AG04450 (cell line): Measurements from ENCODE around the gene MEX3D. TPM values are rescaled to one million over a fixed set of nuclear protein-coding genes. Genes with fewer than 3 reads are reported as not detected.

Experiments
- CTCF ChIA-PET: fragments of 300-600, 350-600 bp; formaldehyde crosslinking; extraction: SDS; loops from one replicate; lab custom pipeline; 2022; ENCODE audit warnings: antibody characterized with exemption, inconsistent platforms; lab: Charles Lee
- POLR2A ChIA-PET: fragments of 350-600 bp; formaldehyde crosslinking; extraction: SDS; loops from one replicate; lab custom pipeline; 2021; ENCODE audit warnings: antibody characterized with exemption, inconsistent platforms; lab: Yijun Ruan, JAX
- DNase-seq: peaks from one replicate; pipeline ENCODE4 v3.0.0-alpha.2; 2011; ENCODE audit warnings: low read depth, low spot score
- H3K27ac ChIP-seq: one replicate; pipeline ENCODE4 v1.5.1; 2012; ENCODE audit warnings: low read depth, low read length, control low read depth
- H3K27me3 ChIP-seq: one replicate; pipeline ENCODE4 v1.6.0; 2012; ENCODE audit warnings: low read length; ENCODE audit not compliant: control insufficient read depth, insufficient read depth
- H3K4me3 ChIP-seq: 2 replicates; pipeline ENCODE4 v1.5.1; 2011; ENCODE audit warnings: mild to moderate bottlenecking, low read depth, low read length, control low read depth
- H3K9me3 ChIP-seq: 2 replicates; pipeline ENCODE4 v1.5.1; 2012; ENCODE audit warnings: low read length; ENCODE audit not compliant: control insufficient read depth, insufficient read depth
- polyA plus RNA-seq: library from polyadenylated mRNA; depleted of rRNA; stranded (reverse); fragments of >200 nt; gene quantifications from 2 replicates; pipeline ENCODE4 v1.2.3, GENCODE V29; 2011
- TF ChIP-seq, protein P1 (sequence below): IDR thresholded peaks from 2 replicates; pipeline ENCODE4 v1.5.1; 2011; ENCODE audit warnings: low read depth, low read length, control low read depth, inconsistent platforms

The MEX3D gene
- polyA plus RNA-seq, 1 experiment: 5.4 TPM

DNA sequence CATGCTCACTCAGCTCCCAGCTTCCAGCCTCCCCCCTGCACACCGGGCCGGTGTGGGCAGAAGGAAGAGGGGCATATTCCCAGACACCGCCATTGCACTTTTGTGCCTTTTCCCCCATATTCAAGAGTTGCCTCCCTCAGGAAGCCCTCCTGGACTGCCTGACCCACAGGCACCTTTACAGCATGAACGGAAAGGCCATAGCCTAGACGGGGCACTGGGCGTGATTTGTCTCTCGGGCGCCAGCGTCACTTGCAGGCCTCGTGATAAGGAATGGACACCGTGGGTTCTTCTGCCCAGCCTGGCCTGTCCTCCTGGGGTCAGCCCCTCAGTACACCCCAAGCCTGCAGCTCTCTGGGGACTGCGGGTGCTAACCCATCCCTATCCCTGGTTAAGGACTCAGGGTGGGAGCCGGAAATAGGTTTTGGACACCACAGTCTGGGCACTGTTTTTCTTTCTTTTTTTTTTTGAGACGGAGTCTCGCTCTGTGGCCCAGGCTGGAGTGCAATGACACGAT is 38.1 kb upstream of the MEX3D start:
- TF ChIP-seq, protein P1, sequence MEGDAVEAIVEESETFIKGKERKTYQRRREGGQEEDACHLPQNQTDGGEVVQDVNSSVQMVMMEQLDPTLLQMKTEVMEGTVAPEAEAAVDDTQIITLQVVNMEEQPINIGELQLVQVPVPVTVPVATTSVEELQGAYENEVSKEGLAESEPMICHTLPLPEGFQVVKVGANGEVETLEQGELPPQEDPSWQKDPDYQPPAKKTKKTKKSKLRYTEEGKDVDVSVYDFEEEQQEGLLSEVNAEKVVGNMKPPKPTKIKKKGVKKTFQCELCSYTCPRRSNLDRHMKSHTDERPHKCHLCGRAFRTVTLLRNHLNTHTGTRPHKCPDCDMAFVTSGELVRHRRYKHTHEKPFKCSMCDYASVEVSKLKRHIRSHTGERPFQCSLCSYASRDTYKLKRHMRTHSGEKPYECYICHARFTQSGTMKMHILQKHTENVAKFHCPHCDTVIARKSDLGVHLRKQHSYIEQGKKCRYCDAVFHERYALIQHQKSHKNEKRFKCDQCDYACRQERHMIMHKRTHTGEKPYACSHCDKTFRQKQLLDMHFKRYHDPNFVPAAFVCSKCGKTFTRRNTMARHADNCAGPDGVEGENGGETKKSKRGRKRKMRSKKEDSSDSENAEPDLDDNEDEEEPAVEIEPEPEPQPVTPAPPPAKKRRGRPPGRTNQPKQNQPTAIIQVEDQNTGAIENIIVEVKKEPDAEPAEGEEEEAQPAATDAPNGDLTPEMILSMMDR: no peak
- peaks cover 4% of the 10 kb centered on the region; the same call in 1 of the 2 replicates for H3K9me3 ChIP-seq
- no peak for DNase-seq
- H3K4me3 ChIP-seq: peak overlapping the region; percentile 75
- no peaks in the 10 kb centered on the region for H3K27me3 ChIP-seq
- peak overlapping the region; percentile 92 for H3K27ac ChIP-seq
- POLR2A ChIA-PET: interaction anchor here (0.5 to 1.3 kb wide), 4 partner anchors 15 to 617 kb away, joined by 3 to 7 read pairs (median 5); partner anchors contain the start of gene TCF3
- CTCF ChIA-PET: interaction anchor here (0.6 to 2.0 kb wide), 7 partner anchors 11 to 221 kb away, joined by 3 to 8 read pairs (median 3); no protein-coding TSS in a partner anchor

DNA sequence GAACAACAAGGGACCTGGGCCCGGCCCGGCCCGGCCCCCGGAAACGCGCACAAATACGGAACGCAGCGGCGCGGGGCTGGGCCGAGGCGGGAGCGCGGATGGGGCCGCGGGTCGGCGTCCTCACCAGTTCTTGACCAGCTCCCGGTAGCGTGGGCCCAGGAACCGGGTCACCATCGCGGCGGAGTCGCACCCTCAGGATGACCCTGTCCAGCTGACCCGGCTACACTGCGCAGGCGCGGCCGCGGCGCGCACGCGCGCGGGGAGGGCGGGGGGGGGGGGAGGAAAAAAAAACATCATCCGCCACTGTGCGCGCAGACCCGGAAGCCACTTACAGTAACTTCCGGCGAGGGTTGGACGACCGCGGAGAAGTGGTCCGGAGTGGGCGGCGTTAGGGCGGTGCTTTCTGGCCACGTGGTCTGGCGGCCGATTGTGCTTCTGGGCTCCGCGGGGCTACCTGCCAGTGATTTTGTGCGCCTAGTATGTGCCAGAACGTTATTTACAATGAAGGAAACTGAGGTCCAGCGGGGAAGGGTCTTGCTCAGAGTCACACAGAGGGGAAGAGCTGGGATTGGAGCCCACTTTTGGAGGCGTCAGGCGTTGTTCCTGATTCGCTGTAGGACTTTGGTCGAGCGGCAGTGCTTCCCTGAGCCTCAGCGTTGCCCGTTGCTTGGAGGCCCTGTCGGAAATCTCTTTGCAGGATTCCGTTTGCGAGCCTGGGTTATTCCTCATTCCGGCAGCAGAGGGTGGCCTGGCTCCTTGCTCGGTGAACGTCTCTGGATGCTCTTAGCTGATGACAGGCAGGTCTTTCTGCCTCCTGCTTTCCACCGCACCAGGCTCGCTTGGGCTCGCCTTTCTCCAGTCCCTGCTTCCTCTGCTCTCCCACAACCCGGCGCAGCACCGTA is 37.4 kb upstream of the MEX3D start, which contains the start of gene UQCR11:
TSS of gene UQCR11 (minus strand) at position 227 of the 902 bp plus-strand sequence. CDS start at position 174, 53 bp downstream.
- Histone ChIP-seq H3K27ac (peak within 1 kb of the TSS; percentile 92), H3K27me3 (no peaks in the 10 kb centered on the region), H3K4me3 (peak within 1 kb of the TSS; percentile 97), H3K9me3 (peaks cover 4% of the 10 kb centered on the region; the same call in 1 of the 2 replicates)
- ChIA-PET CTCF (interaction anchor here (0.6 to 2.0 kb wide), 7 partner anchors 11 to 222 kb away, joined by 3 to 8 read pairs (median 3); no protein-coding TSS in a partner anchor), POLR2A (interaction anchor here (0.5 to 1.3 kb wide), 7 partner anchors 14 to 851 kb away, joined by 3 to 7 read pairs (median 4); partner anchors contain the start of genes LMNB2 and TCF3)
- DNase-seq: peak; percentile 92
- TF ChIP-seq, protein P1: peak; percentile 63

DNA sequence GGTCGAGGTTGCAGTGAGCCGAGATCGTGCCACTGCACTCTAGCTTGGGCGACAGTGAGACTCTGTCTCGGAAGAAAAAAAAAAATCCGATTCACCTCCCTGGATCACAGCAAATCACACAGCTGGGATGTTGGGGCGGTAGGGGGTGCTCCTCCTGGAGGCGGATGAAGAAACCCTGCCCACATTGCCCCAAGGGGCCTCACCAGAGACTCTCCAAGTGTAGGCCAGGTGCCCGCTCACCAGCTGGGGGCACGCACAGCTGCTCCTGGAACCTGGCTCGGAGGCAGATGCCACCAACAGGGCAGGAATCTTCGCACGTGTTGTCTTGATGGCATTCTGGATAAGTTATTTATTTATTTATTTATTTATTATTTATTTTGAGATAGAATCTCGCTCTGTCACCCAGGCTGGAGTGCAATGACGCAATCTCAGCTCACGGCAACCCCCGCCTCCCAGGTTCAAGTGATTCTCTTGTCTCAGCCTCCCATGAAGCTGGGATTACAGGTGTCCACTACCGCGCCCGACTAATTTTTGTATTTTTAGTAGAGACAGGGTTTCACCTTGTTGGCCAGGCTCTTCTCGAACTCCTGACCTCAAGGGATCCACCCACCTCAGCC is 34.1 kb upstream of the MEX3D start:
- Histone ChIP-seq H3K27ac (no peak overlapping the region), H3K4me3 (no peak overlapping the region), H3K9me3 (peaks cover 4% of the 10 kb centered on the region; the same call in 1 of the 2 replicates), H3K27me3 (no peaks in the 10 kb centered on the region)
- ChIA-PET CTCF (interaction anchor here (0.6 kb wide), 1 partner anchor 1349 kb away, joined by 3 read pairs; no protein-coding TSS in a partner anchor), POLR2A (interaction anchor here (1.1 kb wide), 1 partner anchor 9 kb away, joined by 3 read pairs; the partner anchor contains the start of gene MBD3)
- TF ChIP-seq, protein P1: no peak
- DNase-seq: no peak

DNA sequence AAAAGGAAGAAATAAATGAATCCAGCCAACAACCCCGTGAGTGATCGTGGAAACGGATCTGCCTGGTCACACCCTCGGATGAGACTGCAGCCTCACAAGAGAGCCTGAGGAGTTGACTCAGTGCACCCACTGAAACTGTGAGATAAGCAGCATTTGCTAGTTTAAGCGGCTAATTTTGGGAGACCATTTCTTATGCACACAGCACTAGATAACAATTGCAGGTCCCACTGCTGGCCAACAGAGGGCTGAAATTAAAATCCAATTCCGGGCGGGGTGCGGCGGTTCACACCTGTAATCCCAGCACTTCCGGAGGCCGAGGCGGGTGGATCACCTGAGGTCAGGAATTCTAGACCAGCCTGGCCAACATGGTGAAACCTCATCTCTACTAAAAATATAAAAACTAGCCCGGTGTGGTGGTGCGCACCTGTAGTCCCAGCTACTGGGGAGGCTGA is 33.5 kb upstream of the MEX3D start:
- no peak for DNase-seq
- H3K4me3 ChIP-seq: no peak overlapping the region
- POLR2A ChIA-PET: interaction anchor here (1.1 kb wide), 1 partner anchor 9 kb away, joined by 3 read pairs; the partner anchor contains the start of gene MBD3
- peaks cover 4% of the 10 kb centered on the region; the same call in 1 of the 2 replicates for H3K9me3 ChIP-seq
- no peak overlapping the region for H3K27ac ChIP-seq
- no peaks in the 10 kb centered on the region for H3K27me3 ChIP-seq
- TF ChIP-seq, protein P1: peak; percentile 17; the same call in 1 of the 2 replicates
- CTCF ChIA-PET: interaction anchor here (0.6 kb wide), 1 partner anchor 1350 kb away, joined by 3 read pairs; no protein-coding TSS in a partner anchor
